Keratinocyte (primary cell): ENCODE results near the gene PPY.

Experiments
- EZH2 ChIP-seq: IDR thresholded peaks from one replicate; pipeline ENCODE4 v1.6.1; 2012; ENCODE audit warnings: inconsistent platforms, mild to moderate bottlenecking, low read length, moderate library complexity
- TF ChIP-seq, protein P1 (sequence below), 3 experiments: IDR thresholded peaks in 1 of 3; conservative IDR thresholded peaks in 1 of 3; optimal IDR thresholded peaks in 1 of 3; 2 replicates in 2 of 3; 3 replicates in 1 of 3; pipeline versions ENCODE3 to v1.5.1; 2011; ENCODE audit warnings: low read length in 3 of 3, mild to moderate bottlenecking in 3 of 3, moderate library complexity in 2 of 3, control low read depth in 1 of 3, inconsistent platforms in 1 of 3; ENCODE audit not compliant: insufficient read depth in 2 of 3; ENCODE audit errors: extremely low read depth in 1 of 3

DNA sequence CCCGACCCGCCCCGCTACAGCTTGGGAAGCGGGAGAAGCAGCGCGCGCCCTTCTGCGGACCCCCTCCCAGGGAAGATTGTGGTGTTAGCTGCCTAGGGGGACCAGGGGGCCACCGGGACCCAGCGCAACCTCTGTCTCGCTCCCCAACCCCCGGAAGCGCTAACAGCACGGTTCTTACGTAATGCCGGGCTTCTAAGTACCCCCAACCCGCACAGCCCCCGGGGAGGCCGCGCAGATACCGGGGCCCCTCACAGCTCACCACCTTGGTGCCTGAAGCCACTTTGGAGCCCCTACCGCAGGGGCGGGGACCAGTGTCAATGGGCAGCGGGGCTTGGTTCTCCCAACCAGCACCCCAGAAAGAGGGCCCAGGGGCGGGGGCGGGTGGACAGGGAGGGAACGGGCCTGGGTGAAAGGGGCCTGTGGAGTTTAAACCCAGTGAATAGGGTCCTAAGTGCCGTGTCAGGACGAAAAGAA is 35.3 kb downstream of the PPY start:
- TF ChIP-seq, protein P1, sequence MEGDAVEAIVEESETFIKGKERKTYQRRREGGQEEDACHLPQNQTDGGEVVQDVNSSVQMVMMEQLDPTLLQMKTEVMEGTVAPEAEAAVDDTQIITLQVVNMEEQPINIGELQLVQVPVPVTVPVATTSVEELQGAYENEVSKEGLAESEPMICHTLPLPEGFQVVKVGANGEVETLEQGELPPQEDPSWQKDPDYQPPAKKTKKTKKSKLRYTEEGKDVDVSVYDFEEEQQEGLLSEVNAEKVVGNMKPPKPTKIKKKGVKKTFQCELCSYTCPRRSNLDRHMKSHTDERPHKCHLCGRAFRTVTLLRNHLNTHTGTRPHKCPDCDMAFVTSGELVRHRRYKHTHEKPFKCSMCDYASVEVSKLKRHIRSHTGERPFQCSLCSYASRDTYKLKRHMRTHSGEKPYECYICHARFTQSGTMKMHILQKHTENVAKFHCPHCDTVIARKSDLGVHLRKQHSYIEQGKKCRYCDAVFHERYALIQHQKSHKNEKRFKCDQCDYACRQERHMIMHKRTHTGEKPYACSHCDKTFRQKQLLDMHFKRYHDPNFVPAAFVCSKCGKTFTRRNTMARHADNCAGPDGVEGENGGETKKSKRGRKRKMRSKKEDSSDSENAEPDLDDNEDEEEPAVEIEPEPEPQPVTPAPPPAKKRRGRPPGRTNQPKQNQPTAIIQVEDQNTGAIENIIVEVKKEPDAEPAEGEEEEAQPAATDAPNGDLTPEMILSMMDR (optimal IDR thresholded peaks at IDR 0.05 in 1 of 3, IDR thresholded peaks at IDR 0.05 in 1 of 3, conservative IDR thresholded peaks at IDR 0.05 in 1 of 3; ENCODE audit: extremely low read depth in 1 of 3, insufficient read depth in 2 of 3, low read length in 3 of 3): no peak
- TF ChIP-seq EZH2: no peak
